K562 (cell line): ENCODE measurements around the gene FAM187B. TPM values are rescaled to one million over a fixed set of nuclear protein-coding genes. Genes with fewer than 3 reads are reported as not detected.

Experiments
- ARID1B ChIP-seq: fragments of 450-650 bp; IDR thresholded peaks from 2 replicates; pipeline ENCODE4 v1.6.1; 2016; ENCODE audit warnings: antibody characterized with exemption, mild to moderate bottlenecking, inconsistent platforms
- CBX5 ChIP-seq: IDR thresholded peaks from 2 replicates; pipeline ENCODE4 v1.6.1; 2014; ENCODE audit warnings: low read depth, borderline replicate concordance
- DLX4 ChIP-seq: fragments of 250-450 bp; sonication (Bioruptor Pico); IDR thresholded peaks from 2 replicates; pipeline ENCODE4 v1.6.1; 2021; ENCODE audit warnings: mild to moderate bottlenecking
- E2F8 ChIP-seq: fragments of 450-650 bp; IDR thresholded peaks from 2 replicates; pipeline ENCODE4 v1.7.1; 2018; ENCODE audit warnings: mild to moderate bottlenecking, low read depth; ENCODE audit not compliant: partially characterized antibody
- EHMT2 ChIP-seq: fragments of 450-650 bp; IDR thresholded peaks from 2 replicates; pipeline ENCODE4 v1.6.1; 2018; ENCODE audit warnings: antibody characterized with exemption
- ELF2 ChIP-seq: fragments of 250-450 bp; sonication (Bioruptor Pico); IDR thresholded peaks from 2 replicates; pipeline ENCODE4 v1.5.0; 2021; ENCODE audit warnings: mild to moderate bottlenecking
- GMEB1 ChIP-seq: fragments of 250-450 bp; sonication (Bioruptor Pico); IDR thresholded peaks from 2 replicates; pipeline ENCODE4 v1.4.0; 2020; ENCODE audit warnings: mild to moderate bottlenecking
- HNRNPLL ChIP-seq: fragments of 200-400 bp; formaldehyde crosslinking; IDR thresholded peaks from 2 replicates; pipeline ENCODE4 v1.6.1; 2017; ENCODE audit warnings: low read length, low read depth, mild to moderate bottlenecking; ENCODE audit not compliant: poor library complexity, severe bottlenecking
- KDM4B ChIP-seq, 2 experiments: fragments of 450-650 bp in 1 of 2; sonication (generic) in 1 of 2; IDR thresholded peaks; 2 replicates each; pipeline ENCODE4 v1.6.1; 2016 to 2017; ENCODE audit warnings: borderline replicate concordance in 2 of 2, antibody characterized with exemption in 1 of 2, low read depth in 1 of 2, mild to moderate bottlenecking in 1 of 2
- NUFIP1 ChIP-seq: fragments of 450-650 bp; IDR thresholded peaks from 2 replicates; pipeline ENCODE4 v1.6.1; 2018; ENCODE audit not compliant: partially characterized antibody
- PKNOX1 ChIP-seq: fragments of 450-650 bp; IDR thresholded peaks from 2 replicates; pipeline ENCODE4 v1.6.1; 2016
- TRIM24 ChIP-seq, 2 experiments: fragments of 450-650 bp; IDR thresholded peaks; 2 replicates each; pipeline ENCODE4 v1.6.1; 2016
- TRIM28 ChIP-seq: fragments of 450-650 bp; IDR thresholded peaks from 2 replicates; pipeline ENCODE4 v1.6.1; 2017
- ZBTB9 ChIP-seq: fragments of 450-650 bp; formaldehyde crosslinking; IDR thresholded peaks from 2 replicates; pipeline ENCODE4 v1.4.0; 2020; ENCODE audit warnings: mild to moderate bottlenecking, moderate library complexity
- ZNF3 ChIP-seq: fragments of 250-450 bp; sonication (Bioruptor Pico); IDR thresholded peaks from 2 replicates; pipeline ENCODE4 v1.5.0; 2021; ENCODE audit warnings: mild to moderate bottlenecking, moderate library complexity
- ZNF561 ChIP-seq: fragments of 450-650 bp; formaldehyde crosslinking; conservative IDR thresholded peaks from 2 replicates; pipeline ENCODE4 v1.4.0; 2020; ENCODE audit warnings: mild to moderate bottlenecking, moderate library complexity
- ZNF75A ChIP-seq: fragments of 450-650 bp; formaldehyde crosslinking; IDR thresholded peaks from 2 replicates; pipeline ENCODE4 v1.4.0; 2020; ENCODE audit warnings: mild to moderate bottlenecking
- ZSCAN32 ChIP-seq: fragments of 450-650 bp; formaldehyde crosslinking; IDR thresholded peaks from 2 replicates; pipeline ENCODE4 v1.4.0; 2020; ENCODE audit warnings: mild to moderate bottlenecking, moderate library complexity
- polyA plus RNA-seq, 8 experiments: library from polyadenylated mRNA; depleted of rRNA in 4 of 8; stranded (reverse) in 5 of 8; unstranded in 3 of 8; fragments of >200 nt; fragmentation: Nextera tagmentation in 2 of 8; fragmentation: Illumina TruSeq in 1 of 8; extraction: Ambion mirVana in 2 of 8; extraction: Trizol in 1 of 8; gene quantifications; 2 replicates each; pipeline versions ENCODE4 v1.2.1 to v1.2.3, GENCODE V29; 2011 to 2014; ENCODE audit warnings: inconsistent platforms in 1 of 8, missing spikeins in 1 of 8
- total RNA-seq, 7 experiments: library from RNA; depleted of rRNA in 6 of 7; stranded (reverse); fragments of >200 nt in 6 of 7; fragmentation: Illumina TruSeq in 2 of 7; extraction: Trizol in 2 of 7; gene quantifications; 2 replicates each; pipeline versions ENCODE4 v1.2.1 to v1.2.3, GENCODE V29; 2011 to 2021; ENCODE audit warnings: low replicate concordance in 1 of 7

Gene FAM187B
- total and polyA plus RNA-seq, 9 of the 15 experiments (the other 6 are each of a cell fraction or from before 2014, with no cell fraction given), result 0.04 to 0.09 TPM; not detected in 7

- TF ChIP-seq E2F8 (no peak), DLX4 (CRISPR knock-in tag) (0 out of 2 replicates have a peak, but pooled peaks have one; percentile 42), TRIM24 (IDR thresholded peaks at IDR 0.05) (peak; percentile 64 to 68), ZNF75A (CRISPR knock-in tag) (peak; percentile 76), GMEB1 (CRISPR knock-in tag) (peak; percentile 71), TRIM28 (peak; percentile 73; the same call in 1 of the 2 replicates), CBX5 (peak; percentile 35; the same call in 1 of the 2 replicates), ZBTB9 (CRISPR knock-in tag) (peak; percentile 98), HNRNPLL (no peak), ARID1B (peak; percentile 82), ZNF561 (CRISPR knock-in tag) (peak; percentile 85), ELF2 (peak; percentile 85), ZSCAN32 (CRISPR knock-in tag) (peak; percentile 83; the same call in 1 of the 2 replicates), KDM4B (IDR thresholded peaks at IDR 0.05; ENCODE audit: borderline replicate concordance in 2 of 2, low read depth in 1 of 2) (peak in 1 of 2 experiments; percentile 76; a peak in 1 of 4 replicates), PKNOX1 (peak; percentile 42), NUFIP1 (peak; percentile 82), ZNF3 (peak; percentile 86), EHMT2 (peak; percentile 79; the same call in 1 of the 2 replicates)
Measured at GRCh38 chr19:35204799-35205732, 23.5 kb downstream of the FAM187B start (continued).
